ENCODE results near the gene PANK4. TPM values are rescaled to one million over a fixed set of nuclear protein-coding genes. Genes with fewer than 3 reads are reported as not detected.

Gene PANK4
- polyA plus RNA-seq, 2 of the 4 experiments (the other 2 are of a cell fraction): 8.1 to 13.8 TPM

DNA sequence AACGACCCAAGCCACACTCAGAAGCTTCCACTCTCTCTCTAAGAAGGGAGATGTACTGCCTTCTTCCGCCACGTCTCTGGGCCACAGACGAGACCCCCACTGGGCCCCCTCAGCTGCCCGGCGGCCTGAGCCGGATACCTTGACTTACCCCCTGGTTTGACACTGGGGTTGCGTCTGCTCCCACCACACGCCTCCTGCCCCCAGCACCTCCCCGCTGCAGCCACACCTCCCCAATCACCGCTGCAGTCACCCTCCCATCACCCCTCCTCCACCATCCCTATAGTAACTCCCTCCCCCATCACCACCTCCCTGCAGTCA lies 10.7 kb downstream of the PANK4 start:
- 92% methylated on average over 9 of the region's 11 CpGs for WGBS (ENCODE audit: missing lambda C conversion rate)
- POLR2A ChIA-PET: no interaction called here

DNA sequence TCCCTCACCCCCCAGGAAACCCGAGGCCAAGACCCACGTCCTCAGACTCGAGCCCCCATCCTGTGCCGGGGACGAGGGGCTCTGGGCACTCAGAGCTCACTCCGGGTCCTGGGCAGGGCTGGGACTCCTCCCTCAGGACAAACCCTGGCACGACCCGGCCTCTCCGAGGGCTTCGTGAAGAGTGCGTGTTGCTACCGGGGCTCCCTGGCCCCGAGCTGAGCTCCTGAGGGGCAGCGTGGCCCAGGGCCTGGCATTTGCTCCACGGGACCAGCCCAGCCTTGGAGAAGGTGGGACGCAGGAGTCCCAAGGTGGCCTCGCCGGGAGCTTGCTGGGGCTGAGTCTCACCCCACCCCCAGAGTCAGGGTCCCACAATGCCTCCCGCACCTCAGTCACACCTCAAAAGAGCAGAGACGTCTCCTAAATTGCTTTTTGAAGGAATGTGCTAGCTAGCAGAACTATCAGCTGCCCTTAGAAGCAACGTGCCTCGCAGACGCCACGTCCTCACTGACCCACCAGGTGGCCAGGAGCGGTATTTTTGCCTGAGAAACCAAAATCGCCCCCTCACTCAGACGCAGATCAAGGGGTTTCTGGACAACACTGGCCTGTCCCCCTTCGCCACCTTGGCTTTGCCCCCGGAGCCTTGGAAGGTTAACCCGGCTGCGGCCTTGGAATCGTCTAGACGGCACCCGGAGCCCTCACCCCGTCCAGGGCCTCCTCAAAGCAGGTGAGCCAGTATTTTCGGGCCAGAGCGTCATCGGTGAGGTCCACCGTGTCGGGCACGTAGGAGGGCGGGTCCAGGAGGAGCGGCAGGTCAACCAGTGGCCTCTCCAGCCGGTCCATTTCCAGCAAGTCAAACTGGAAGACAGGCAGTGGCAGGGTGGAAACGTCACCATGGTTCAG lies 11.3 kb downstream of the PANK4 start:
- ATAC-seq (peak in 1 of 2 experiments; percentile 45; a peak in 2 of 6 replicates), FAIRE-seq (no peak), DNase-seq (ENCODE audit: low read depth in 1 of 2, low spot score in 1 of 2) (no peak)
- Histone ChIP-seq H3K4me1 (no peaks in the 10 kb centered on the region), H3K27ac (no peak overlapping the region), H3K9me3 (no peaks in the 10 kb centered on the region), H3K4me3 (no peak overlapping the region), H3K4me2 (no peak overlapping the region)
- ChIA-PET CTCF (interaction anchor here (0.8 kb wide), 1 partner anchor 9 kb away, joined by 3 read pairs; no protein-coding TSS in a partner anchor), POLR2A (no interaction called here)
- TF ChIP-seq ZC3H11A (IDR thresholded peaks at IDR 0.05) (no peak), ZFP36 (IDR thresholded peaks at IDR 0.05; ENCODE audit: borderline replicate concordance, partially characterized antibody) (no peak), CHD4 (IDR thresholded peaks at IDR 0.05; ENCODE audit: borderline replicate concordance) (no peak), JUNB (IDR thresholded peaks at IDR 0.05) (no peak), HOXB5 (CRISPR knock-in tag; IDR thresholded peaks at IDR 0.05) (no peak), JUN (IDR thresholded peaks at IDR 0.05) (no peak), FOSB (CRISPR knock-in tag; IDR thresholded peaks at IDR 0.05) (no peak), SREBF2 (IDR thresholded peaks at IDR 0.05) (no peak), MYC (IDR thresholded peaks at IDR 0.05; ENCODE audit: borderline replicate concordance, low read length) (no peak), MAFK (IDR thresholded peaks at IDR 0.05; ENCODE audit: partially characterized antibody) (no peak), EHF (CRISPR knock-in tag; IDR thresholded peaks at IDR 0.05) (no peak), NR3C1 (IDR thresholded peaks at IDR 0.05) (no peak), NPAS2 (CRISPR knock-in tag; IDR thresholded peaks at IDR 0.05; ENCODE audit: borderline replicate concordance) (no peak)
- TF ChIP-seq, protein P1, sequence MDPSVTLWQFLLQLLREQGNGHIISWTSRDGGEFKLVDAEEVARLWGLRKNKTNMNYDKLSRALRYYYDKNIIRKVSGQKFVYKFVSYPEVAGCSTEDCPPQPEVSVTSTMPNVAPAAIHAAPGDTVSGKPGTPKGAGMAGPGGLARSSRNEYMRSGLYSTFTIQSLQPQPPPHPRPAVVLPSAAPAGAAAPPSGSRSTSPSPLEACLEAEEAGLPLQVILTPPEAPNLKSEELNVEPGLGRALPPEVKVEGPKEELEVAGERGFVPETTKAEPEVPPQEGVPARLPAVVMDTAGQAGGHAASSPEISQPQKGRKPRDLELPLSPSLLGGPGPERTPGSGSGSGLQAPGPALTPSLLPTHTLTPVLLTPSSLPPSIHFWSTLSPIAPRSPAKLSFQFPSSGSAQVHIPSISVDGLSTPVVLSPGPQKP (IDR thresholded peaks at IDR 0.05; ENCODE audit: low read depth, low read length): no peak
- TF ChIP-seq, protein P2, sequence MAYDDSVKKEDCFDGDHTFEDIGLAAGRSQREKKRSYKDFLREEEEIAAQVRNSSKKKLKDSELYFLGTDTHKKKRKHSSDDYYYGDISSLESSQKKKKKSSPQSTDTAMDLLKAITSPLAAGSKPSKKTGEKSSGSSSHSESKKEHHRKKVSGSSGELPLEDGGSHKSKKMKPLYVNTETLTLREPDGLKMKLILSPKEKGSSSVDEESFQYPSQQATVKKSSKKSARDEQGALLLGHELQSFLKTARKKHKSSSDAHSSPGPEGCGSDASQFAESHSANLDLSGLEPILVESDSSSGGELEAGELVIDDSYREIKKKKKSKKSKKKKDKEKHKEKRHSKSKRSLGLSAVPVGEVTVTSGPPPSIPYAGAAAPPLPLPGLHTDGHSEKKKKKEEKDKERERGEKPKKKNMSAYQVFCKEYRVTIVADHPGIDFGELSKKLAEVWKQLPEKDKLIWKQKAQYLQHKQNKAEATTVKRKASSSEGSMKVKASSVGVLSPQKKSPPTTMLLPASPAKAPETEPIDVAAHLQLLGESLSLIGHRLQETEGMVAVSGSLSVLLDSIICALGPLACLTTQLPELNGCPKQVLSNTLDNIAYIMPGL (CRISPR knock-in tag; IDR thresholded peaks at IDR 0.05; ENCODE audit: borderline replicate concordance): no peak
- TF ChIP-seq, protein P3, sequence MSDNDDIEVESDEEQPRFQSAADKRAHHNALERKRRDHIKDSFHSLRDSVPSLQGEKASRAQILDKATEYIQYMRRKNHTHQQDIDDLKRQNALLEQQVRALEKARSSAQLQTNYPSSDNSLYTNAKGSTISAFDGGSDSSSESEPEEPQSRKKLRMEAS (IDR thresholded peaks at IDR 0.05): no peak
- WGBS (ENCODE audit: missing lambda C conversion rate): 91% methylated on average over 19 of the region's 45 CpGs

More for the DNA sequence above, 10.7 kb downstream of the PANK4 start:
- H3K4me3 ChIP-seq: no peak overlapping the region
- no peak overlapping the region for H3K27ac ChIP-seq
- H3K9me3 ChIP-seq: no peaks in the 10 kb centered on the region
- no peak for FAIRE-seq
- no peak for ATAC-seq
- CTCF ChIA-PET: no interaction called here
- TF ChIP-seq RARB (CRISPR knock-in tag; IDR thresholded peaks at IDR 0.05) (no peak), KDM5A (IDR thresholded peaks at IDR 0.05) (no peak), POLR2AphosphoS2 (conservative IDR thresholded peaks at IDR 0.05; ENCODE audit: low read length) (no peak)
- TF ChIP-seq, protein P4, sequence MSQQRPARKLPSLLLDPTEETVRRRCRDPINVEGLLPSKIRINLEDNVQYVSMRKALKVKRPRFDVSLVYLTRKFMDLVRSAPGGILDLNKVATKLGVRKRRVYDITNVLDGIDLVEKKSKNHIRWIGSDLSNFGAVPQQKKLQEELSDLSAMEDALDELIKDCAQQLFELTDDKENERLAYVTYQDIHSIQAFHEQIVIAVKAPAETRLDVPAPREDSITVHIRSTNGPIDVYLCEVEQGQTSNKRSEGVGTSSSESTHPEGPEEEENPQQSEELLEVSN (IDR thresholded peaks at IDR 0.05; ENCODE audit: borderline replicate concordance, low read depth): no peak
- no peak for DNase-seq (ENCODE audit: low read depth in 1 of 2, low spot score in 1 of 2)
- H3K4me1 ChIP-seq: no peaks in the 10 kb centered on the region
- H3K4me2 ChIP-seq: no peak overlapping the region

All from A549 (cell line).